Measurements from ENCODE around the gene INAVA.

- no peak for TF ChIP-seq CTCF (IDR thresholded peaks at IDR 0.05; ENCODE audit: low read length)
- TF ChIP-seq EZH2 (optimal IDR thresholded peaks at IDR 0.05; ENCODE audit: low read depth, low read length) = no peak
Measured at GRCh38 chr1:200921571-200922110, 26.9 kb downstream of the INAVA start.

Data from MM.1S (cell line).